IPS-20b (cell line): ENCODE results near the gene COL5A1.
"Not testable (repeated sequence)": the region's sequence is repeated elsewhere in the genome, so short reads cannot be mapped to it uniquely, and the experiment has no call there.

Experiments used
- H3K27ac ChIP-seq: one replicate; pipeline ENCODE4 v1.5.1; 2013; ENCODE audit warnings: low read length
- H3K27me3 ChIP-seq: 2 replicates; pipeline ENCODE4 v1.6.1; 2013; ENCODE audit warnings: mild to moderate bottlenecking, low read length, inconsistent platforms; ENCODE audit not compliant: insufficient read depth
- H3K36me3 ChIP-seq: 2 replicates; pipeline ENCODE4 v1.6.1; 2013; ENCODE audit warnings: low read depth, mild to moderate bottlenecking, inconsistent platforms, low read length, moderate library complexity; ENCODE audit not compliant: insufficient read depth
- H3K4me1 ChIP-seq: 2 replicates; pipeline ENCODE4 v1.6.1; 2013; ENCODE audit warnings: mild to moderate bottlenecking, control low read depth, inconsistent platforms, low read length, moderate library complexity; ENCODE audit not compliant: insufficient read depth
- H3K4me3 ChIP-seq: 2 replicates; pipeline ENCODE4 v1.5.1; 2013; ENCODE audit warnings: mild to moderate bottlenecking, low read length, inconsistent platforms
- H3K9ac ChIP-seq: 2 replicates; pipeline ENCODE4 v1.6.1; 2013; ENCODE audit warnings: low read depth, mild to moderate bottlenecking, inconsistent platforms, low read length, moderate library complexity
- H3K9me3 ChIP-seq: 2 replicates; pipeline ENCODE4 v1.6.1; 2013; ENCODE audit warnings: mild to moderate bottlenecking, low read depth, low read length, inconsistent platforms; ENCODE audit not compliant: insufficient read depth

COL5A1 gene

DNA sequence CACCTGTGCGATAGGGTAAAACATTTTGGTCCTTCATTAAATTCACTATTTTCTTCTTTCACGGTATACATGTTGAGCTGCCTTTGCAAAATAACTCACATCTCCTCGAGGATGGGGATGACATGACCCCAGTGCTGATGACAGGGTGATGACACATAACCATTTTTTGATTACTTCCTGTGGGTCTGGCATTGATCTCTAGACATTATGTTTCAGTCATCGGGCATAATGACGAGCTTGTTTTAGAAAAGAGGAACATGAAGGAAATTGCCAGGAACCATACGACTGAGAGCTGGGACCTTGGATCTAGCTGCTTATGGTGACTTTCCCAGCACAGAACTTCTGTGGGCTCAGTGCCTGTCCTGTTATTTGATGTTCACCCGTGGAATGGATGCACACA lies 25.2 kb downstream of the COL5A1 start:
- H3K27me3 ChIP-seq: no peaks in the 10 kb centered on the region

GRCh38 chr9:134668977-134669376 lies 27.4 kb downstream of the COL5A1 start:
- not testable (repeated sequence) for H3K27ac ChIP-seq, H3K27me3 ChIP-seq, H3K9me3 ChIP-seq, H3K4me3 ChIP-seq, H3K4me1 ChIP-seq, H3K9ac ChIP-seq, H3K36me3 ChIP-seq

More for the DNA sequence above, 25.2 kb downstream of the COL5A1 start:
- Histone ChIP-seq H3K27ac (no peak overlapping the region), H3K9me3 (no peaks in the 10 kb centered on the region), H3K4me3 (no peak overlapping the region), H3K9ac (no peak overlapping the region), H3K36me3 (no peaks in the 10 kb centered on the region), H3K4me1 (no peaks in the 10 kb centered on the region; the same call in 1 of the 2 replicates)

GRCh38 chr9:134669399-134669955 lies 27.9 kb downstream of the COL5A1 start:
- Histone ChIP-seq H3K4me3 (no peak overlapping the region), H3K36me3 (no peaks in the 10 kb centered on the region), H3K9me3 (no peaks in the 10 kb centered on the region), H3K27me3 (no peaks in the 10 kb centered on the region), H3K9ac (no peak overlapping the region), H3K27ac (no peak overlapping the region), H3K4me1 (no peaks in the 10 kb centered on the region; the same call in 1 of the 2 replicates)

DNA sequence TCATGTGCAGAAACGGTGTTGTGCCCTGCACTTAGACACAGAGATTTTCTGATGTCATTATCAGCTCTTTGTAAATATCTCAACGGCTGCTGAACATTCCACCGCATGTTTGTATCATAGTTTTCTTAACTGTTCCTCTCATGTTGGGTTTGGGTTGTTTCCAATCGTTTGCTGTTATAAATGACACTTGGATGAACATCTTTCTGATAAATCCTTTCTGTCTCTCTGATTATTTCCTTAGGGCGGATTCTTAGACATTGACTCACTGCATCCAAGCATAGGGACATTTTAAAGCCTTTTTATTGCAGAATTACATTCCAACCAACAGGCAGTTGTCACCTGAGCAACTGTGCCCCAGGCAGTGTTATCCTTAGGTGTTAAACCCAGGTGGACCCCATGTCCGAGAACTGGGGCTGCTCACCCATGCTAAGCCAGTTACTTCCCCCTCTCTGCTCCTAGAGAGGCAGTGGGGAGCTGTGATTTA lies 28.5 kb downstream of the COL5A1 start:
- H3K27ac ChIP-seq: no peak overlapping the region
- H3K9ac ChIP-seq: no peak overlapping the region
- H3K9me3 ChIP-seq: no peaks in the 10 kb centered on the region
- no peaks in the 10 kb centered on the region for H3K36me3 ChIP-seq
- no peak overlapping the region for H3K4me3 ChIP-seq
- no peaks in the 10 kb centered on the region for H3K27me3 ChIP-seq
- no peaks in the 10 kb centered on the region; the same call in 1 of the 2 replicates for H3K4me1 ChIP-seq

- Histone ChIP-seq H3K4me3 (no peak overlapping the region), H3K9me3 (no peaks in the 10 kb centered on the region), H3K36me3 (no peaks in the 10 kb centered on the region), H3K27me3 (no peaks in the 10 kb centered on the region), H3K4me1 (no peaks in the 10 kb centered on the region; the same call in 1 of the 2 replicates), H3K27ac (no peak overlapping the region), H3K9ac (no peak overlapping the region)
Observed at GRCh38 chr9:134670851-134671281, 29.3 kb downstream of the COL5A1 start.

DNA sequence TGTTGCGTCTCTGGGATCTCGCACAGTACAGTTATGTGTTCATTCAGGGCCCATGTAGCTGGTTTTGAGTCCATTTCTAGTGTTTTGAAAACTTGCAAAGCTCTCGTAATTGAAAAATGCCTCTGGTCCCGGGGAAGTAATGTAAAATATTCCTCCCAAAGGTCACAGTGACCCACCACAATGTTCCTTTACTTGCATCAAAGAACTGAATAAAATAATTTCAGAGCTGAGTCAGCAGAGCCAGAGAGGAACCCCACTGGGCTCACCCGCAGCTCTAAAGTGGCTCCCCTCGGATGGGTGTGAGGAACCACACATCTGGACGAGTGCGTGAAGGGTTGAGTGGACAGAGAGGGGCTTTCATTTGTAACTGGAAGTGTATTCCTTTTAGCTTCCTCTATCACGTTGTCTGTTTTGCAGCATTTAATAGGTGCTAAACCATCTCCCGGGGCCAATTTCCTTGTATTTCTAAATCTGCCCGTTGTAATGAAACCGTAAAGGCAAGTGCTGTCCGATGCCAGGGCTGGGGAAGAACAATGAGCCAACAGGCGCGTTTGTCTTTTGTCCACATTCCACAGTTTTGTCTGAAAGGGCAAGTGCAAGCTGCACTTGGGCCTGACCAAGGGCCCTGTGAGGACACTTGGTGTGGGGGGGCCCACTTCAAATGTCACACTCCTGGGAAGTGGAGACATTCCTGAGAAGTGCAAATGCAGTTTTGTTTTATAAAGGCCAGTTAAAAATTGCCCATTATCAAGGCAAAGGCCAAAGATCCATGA lies 29.9 kb downstream of the COL5A1 start:
- Histone ChIP-seq H3K36me3 (no peaks in the 10 kb centered on the region), H3K27me3 (no peaks in the 10 kb centered on the region), H3K9me3 (no peaks in the 10 kb centered on the region), H3K9ac (no peak overlapping the region), H3K4me3 (no peak overlapping the region), H3K4me1 (no peaks in the 10 kb centered on the region; the same call in 1 of the 2 replicates), H3K27ac (no peak overlapping the region)

GRCh38 chr9:134676361-134676760 lies 34.8 kb downstream of the COL5A1 start:
- Histone ChIP-seq H3K4me1 (no peaks in the 10 kb centered on the region), H3K9ac (no peak overlapping the region), H3K4me3 (no peak overlapping the region), H3K27me3 (no peaks in the 10 kb centered on the region), H3K27ac (no peak overlapping the region), H3K9me3 (no peaks in the 10 kb centered on the region), H3K36me3 (no peaks in the 10 kb centered on the region)

DNA sequence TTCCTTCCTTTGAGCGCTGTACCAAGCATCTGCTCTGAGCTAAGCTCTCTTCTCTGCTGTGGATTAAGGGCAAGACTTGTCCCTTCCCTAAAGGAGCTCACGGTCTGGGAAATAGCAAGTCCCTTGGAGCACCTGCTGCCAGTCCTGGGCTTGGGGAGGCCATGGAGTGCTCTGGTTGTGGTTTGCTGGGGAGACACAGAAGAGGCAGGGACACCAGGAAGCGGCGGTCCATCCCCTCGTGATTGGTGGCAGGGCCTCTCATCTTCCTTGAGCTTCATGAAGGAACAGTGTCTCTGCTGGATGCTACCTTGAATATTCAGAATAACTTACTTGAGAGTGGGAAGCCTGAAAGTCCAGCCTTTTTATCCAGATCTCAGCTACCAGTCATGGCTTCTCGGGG lies 35.3 kb downstream of the COL5A1 start:
- Histone ChIP-seq H3K4me1 (no peaks in the 10 kb centered on the region), H3K36me3 (no peaks in the 10 kb centered on the region), H3K9ac (no peak overlapping the region), H3K4me3 (no peak overlapping the region), H3K27me3 (no peaks in the 10 kb centered on the region), H3K9me3 (no peaks in the 10 kb centered on the region), H3K27ac (no peak overlapping the region)

GRCh38 chr9:134677743-134678142 lies 36.1 kb downstream of the COL5A1 start:
- Histone ChIP-seq H3K9ac (no peak overlapping the region), H3K4me3 (no peak overlapping the region), H3K4me1 (no peaks in the 10 kb centered on the region), H3K9me3 (no peaks in the 10 kb centered on the region), H3K27me3 (no peaks in the 10 kb centered on the region), H3K36me3 (no peaks in the 10 kb centered on the region), H3K27ac (no peak overlapping the region)

GRCh38 chr9:134678206-134678605 lies 36.6 kb downstream of the COL5A1 start:
- Histone ChIP-seq H3K9me3 (no peaks in the 10 kb centered on the region), H3K27me3 (no peaks in the 10 kb centered on the region), H3K27ac (no peak overlapping the region), H3K9ac (no peak overlapping the region), H3K4me3 (no peak overlapping the region), H3K36me3 (no peaks in the 10 kb centered on the region), H3K4me1 (no peaks in the 10 kb centered on the region)

DNA sequence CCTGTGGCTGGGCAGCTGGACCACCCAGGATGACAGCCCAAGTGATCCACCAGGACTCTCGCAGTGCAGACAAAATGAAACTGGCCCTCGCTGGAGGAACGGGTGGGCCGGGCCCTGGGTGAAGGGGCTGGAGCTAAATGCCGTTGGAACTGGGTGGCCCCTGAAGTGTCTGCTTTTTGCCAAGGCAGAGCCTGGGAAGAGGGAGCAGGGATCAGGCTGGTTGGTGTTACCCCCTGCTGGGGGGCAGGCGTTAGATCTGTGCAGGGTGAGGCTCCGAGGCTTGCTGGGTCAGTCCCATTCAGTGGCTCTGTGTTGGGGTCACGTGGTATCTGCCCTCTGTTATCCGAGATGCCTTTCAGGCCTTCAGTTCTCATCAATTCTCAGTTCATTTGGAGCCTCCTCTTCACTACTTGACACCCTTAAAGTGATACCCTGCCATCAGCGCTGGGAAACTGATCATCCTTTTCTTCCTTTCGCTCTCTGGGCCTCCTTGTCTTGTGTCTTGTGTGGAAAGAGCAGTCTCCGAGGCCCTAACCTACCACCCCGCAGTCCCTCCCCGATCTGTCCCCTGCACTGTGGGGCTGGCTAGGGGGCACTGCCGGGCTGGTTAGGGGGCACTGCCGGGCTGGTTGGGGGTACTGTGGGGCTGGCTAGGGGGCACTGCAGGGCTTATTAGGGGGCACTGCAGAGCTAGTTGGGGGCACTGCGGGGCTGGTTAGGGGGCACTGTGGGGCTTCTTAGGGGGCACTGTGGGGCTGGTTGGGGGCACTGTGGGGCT lies 37.3 kb downstream of the COL5A1 start:
- Histone ChIP-seq H3K27me3 (no peaks in the 10 kb centered on the region), H3K4me3 (no peak overlapping the region), H3K9ac (no peak overlapping the region), H3K27ac (no peak overlapping the region), H3K9me3 (no peaks in the 10 kb centered on the region), H3K4me1 (no peaks in the 10 kb centered on the region), H3K36me3 (no peaks in the 10 kb centered on the region)
